Right lobe of liver (tissue), 4 donors: ENCODE measurements around the gene TLX1.

Experiments
- POLR2A ChIP-seq: fragments of 450-650 bp; IDR thresholded peaks from one replicate; pipeline ENCODE4 v1.6.1; 2017; ENCODE audit warnings: antibody characterized with exemption, mild to moderate bottlenecking
- TF ChIP-seq, protein P1 (sequence below), 4 donors: fragments of 200-600 bp in 3 of 4; fragments of 450-650 bp in 1 of 4; IDR thresholded peaks; one replicate each; pipeline versions ENCODE4 v1.5.1 to v1.8.0; 2016 to 2022; ENCODE audit warnings: antibody characterized with exemption in 4 of 4, mild to moderate bottlenecking in 2 of 4
- donor health status: DM: no; HTN: no; CAD: no.
- donor health status: DM: no; HTN: no; CAD: no.
- donor health status: DM: no; HTN: yes; CAD: no.

DNA sequence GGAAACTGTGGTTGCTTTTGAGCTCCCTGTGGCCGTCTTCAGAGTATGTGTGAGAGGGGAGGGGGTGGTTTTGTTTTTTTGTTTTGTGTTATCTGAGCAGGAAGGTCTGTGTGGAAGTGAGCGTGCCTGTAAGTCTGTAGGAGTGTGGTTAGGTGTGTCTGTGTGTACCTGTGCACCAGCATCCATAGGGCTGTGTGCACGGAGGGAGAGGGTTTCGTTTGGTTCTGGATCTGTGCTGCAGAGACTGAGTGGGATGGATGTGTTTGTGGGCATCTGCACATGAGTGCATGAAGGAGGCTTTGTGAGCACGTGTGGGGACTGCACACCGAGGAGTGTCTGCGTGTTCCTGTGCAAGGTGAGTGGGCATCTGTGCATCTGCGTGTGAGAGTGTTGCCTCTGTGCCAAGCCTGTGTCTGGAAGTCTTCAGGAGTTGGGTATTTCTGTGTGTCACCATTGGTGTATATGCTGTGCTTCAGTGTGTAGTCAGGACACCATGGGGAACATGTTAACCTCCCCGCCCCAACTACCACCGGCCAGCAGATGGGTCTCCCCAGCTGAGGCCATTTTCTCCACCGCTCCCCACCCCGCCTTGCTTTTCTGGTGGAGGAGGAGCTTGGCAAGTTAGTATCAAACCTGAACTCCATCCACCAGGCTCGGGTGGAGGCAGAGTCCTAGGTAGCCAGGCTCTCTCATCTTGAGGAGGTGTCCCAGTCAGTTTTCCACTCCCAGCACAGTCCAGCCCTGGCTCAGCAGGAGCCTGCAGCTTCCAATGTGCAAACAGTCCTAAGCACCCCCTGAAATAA lies 7.1 kb upstream of the TLX1 start:
- TF ChIP-seq, protein P1, sequence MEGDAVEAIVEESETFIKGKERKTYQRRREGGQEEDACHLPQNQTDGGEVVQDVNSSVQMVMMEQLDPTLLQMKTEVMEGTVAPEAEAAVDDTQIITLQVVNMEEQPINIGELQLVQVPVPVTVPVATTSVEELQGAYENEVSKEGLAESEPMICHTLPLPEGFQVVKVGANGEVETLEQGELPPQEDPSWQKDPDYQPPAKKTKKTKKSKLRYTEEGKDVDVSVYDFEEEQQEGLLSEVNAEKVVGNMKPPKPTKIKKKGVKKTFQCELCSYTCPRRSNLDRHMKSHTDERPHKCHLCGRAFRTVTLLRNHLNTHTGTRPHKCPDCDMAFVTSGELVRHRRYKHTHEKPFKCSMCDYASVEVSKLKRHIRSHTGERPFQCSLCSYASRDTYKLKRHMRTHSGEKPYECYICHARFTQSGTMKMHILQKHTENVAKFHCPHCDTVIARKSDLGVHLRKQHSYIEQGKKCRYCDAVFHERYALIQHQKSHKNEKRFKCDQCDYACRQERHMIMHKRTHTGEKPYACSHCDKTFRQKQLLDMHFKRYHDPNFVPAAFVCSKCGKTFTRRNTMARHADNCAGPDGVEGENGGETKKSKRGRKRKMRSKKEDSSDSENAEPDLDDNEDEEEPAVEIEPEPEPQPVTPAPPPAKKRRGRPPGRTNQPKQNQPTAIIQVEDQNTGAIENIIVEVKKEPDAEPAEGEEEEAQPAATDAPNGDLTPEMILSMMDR (IDR thresholded peaks at IDR 0.05), result no peak
- no peak for TF ChIP-seq POLR2A
